ENCODE data around the gene KLHDC3.

The KLHDC3 gene

GRCh38 chr6:43054206-43054943 is 40.3 kb downstream of the KLHDC3 start:
- peaks cover 12% of the 10 kb centered on the region for H3K36me3 ChIP-seq (ENCODE audit: control insufficient read depth, insufficient read depth, low read length)
- H3K27ac ChIP-seq (ENCODE audit: low read length) = no peak overlapping the region
- no peak overlapping the region for H3K4me3 ChIP-seq (ENCODE audit: low read length)
- H3K4me1 ChIP-seq (ENCODE audit: control insufficient read depth, insufficient read depth, low read length) = 0 out of 2 replicates have a peak, but pooled peaks cover 1% of the 10 kb centered on the region
- H3K27me3 ChIP-seq (ENCODE audit: control insufficient read depth, insufficient read depth, low read length) = no peaks in the 10 kb centered on the region
- H3K9me3 ChIP-seq (ENCODE audit: control insufficient read depth, insufficient read depth, low read length) = no peaks in the 10 kb centered on the region
- no CpG with 5 or more reads among the region's 17 CpGs for WGBS (ENCODE audit: insufficient coverage, insufficient read length)
- DNase-seq (ENCODE audit: low read depth, low spot score) = no peak

DNA sequence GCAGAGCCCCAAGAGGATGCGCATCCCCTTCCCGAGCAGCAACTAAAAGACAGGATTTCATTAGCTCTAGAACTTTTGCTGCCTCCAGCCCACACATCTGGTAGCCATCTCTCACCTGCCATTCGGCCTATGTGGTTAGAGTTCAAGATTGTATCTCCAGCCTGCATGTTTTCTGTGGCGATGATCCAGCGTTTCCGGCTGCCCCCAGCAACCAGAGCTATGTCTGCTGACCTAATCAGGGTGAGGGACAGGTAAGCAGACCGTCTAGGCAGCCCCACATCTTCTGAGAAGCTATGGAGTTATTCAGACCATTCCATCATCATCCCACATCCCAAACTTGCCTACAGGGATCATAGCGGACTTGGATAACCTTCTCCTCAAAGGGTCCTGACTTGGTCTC is 41.9 kb downstream of the KLHDC3 start:
- H3K27ac ChIP-seq (ENCODE audit: low read length) = no peak overlapping the region
- no CpG with 5 or more reads among the region's 8 CpGs for WGBS (ENCODE audit: insufficient coverage, insufficient read length)
- DNase-seq (ENCODE audit: low read depth, low spot score) = no peak
- no peak overlapping the region for H3K4me3 ChIP-seq (ENCODE audit: low read length)
- H3K9me3 ChIP-seq (ENCODE audit: control insufficient read depth, insufficient read depth, low read length) = no peaks in the 10 kb centered on the region
- H3K36me3 ChIP-seq (ENCODE audit: control insufficient read depth, insufficient read depth, low read length) = peaks cover 6% of the 10 kb centered on the region; the same call in 1 of the 2 replicates
- H3K4me1 ChIP-seq (ENCODE audit: control insufficient read depth, insufficient read depth, low read length) = 0 out of 2 replicates have a peak, but pooled peaks cover 1% of the 10 kb centered on the region
- H3K27me3 ChIP-seq (ENCODE audit: control insufficient read depth, insufficient read depth, low read length) = no peaks in the 10 kb centered on the region

- H3K36me3 ChIP-seq (ENCODE audit: control insufficient read depth, insufficient read depth, low read length) = 0 out of 2 replicates have a peak, but pooled peaks cover 3% of the 10 kb centered on the region
- no peak for DNase-seq (ENCODE audit: low read depth, low spot score)
- no peak overlapping the region for H3K27ac ChIP-seq (ENCODE audit: low read length)
- no peaks in the 10 kb centered on the region for H3K27me3 ChIP-seq (ENCODE audit: control insufficient read depth, insufficient read depth, low read length)
- no CpG with 5 or more reads among the region's 1 CpG for WGBS (ENCODE audit: insufficient coverage, insufficient read length)
- peak overlapping the region; percentile 56; the same call in 1 of the 2 replicates for H3K4me3 ChIP-seq (ENCODE audit: low read length)
- no peaks in the 10 kb centered on the region for H3K4me1 ChIP-seq (ENCODE audit: control insufficient read depth, insufficient read depth, low read length)
- H3K9me3 ChIP-seq (ENCODE audit: control insufficient read depth, insufficient read depth, low read length) = no peaks in the 10 kb centered on the region
Observed at GRCh38 chr6:43058531-43058930, 44.5 kb downstream of the KLHDC3 start.

GRCh38 chr6:43059168-43060033 is 45.4 kb downstream of the KLHDC3 start, which contains the start of the genes KLC4 and MRPL2:
KLC4 (plus strand) TSS chr6:43059631; CDS start chr6:43061336, 1,705 bp downstream.
MRPL2 (minus strand) TSS chr6:43059434; CDS start chr6:43059381, 53 bp downstream.
- H3K4me3 ChIP-seq (ENCODE audit: low read length) = peak within 1 kb of the TSS; percentile 62
- H3K27ac ChIP-seq (ENCODE audit: low read length) = no peak within 1 kb of the TSS
- no peaks in the 10 kb centered on the region for H3K9me3 ChIP-seq (ENCODE audit: control insufficient read depth, insufficient read depth, low read length)
- DNase-seq (ENCODE audit: low read depth, low spot score) = peak; percentile 95
- no CpG with 5 or more reads among the region's 64 CpGs for WGBS (ENCODE audit: insufficient coverage, insufficient read length)
- H3K27me3 ChIP-seq (ENCODE audit: control insufficient read depth, insufficient read depth, low read length) = no peaks in the 10 kb centered on the region
- H3K4me1 ChIP-seq (ENCODE audit: control insufficient read depth, insufficient read depth, low read length) = no peaks in the 10 kb centered on the region
- H3K36me3 ChIP-seq (ENCODE audit: control insufficient read depth, insufficient read depth, low read length) = 0 out of 2 replicates have a peak, but pooled peaks cover 3% of the 10 kb centered on the region

DNA sequence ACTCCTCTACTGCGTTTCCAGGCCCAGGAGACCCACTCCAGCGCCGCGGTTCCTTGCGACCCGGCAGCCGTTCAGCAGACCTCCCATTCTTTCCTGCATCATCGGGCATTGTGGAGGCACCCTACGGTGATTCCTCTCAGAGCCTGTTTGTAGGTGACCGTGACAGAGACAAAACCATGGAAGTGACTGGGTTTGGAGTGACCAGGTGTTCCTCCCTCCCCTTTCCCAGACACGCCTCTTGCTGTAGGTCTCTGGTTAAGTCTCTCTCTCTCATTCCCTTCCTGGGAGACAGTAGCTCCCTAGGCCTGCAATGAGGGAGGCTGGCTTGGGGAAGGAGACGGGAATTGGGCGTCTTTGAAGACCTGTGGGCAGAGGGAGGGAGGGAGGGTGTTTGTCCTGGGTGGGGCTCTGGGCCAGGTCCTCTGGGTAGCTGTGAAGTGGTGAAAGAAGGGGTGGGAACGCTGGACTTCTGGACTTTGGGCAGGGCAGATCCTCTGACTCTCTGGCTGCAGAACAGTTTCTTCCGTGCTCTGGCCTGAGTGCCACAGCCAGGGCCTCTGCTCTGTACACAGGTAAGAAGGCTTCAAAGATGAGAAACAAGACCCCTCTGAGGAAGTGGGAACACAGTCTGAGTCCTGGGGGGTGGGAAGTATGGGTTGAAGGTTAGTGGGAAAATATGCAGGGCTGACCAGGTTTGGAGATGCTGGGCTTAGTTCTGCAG is 46.1 kb downstream of the KLHDC3 start:
- H3K27ac ChIP-seq (ENCODE audit: low read length) = no peak overlapping the region
- H3K27me3 ChIP-seq (ENCODE audit: control insufficient read depth, insufficient read depth, low read length) = no peaks in the 10 kb centered on the region
- WGBS (ENCODE audit: insufficient coverage, insufficient read length) = no CpG with 5 or more reads among the region's 15 CpGs
- peak overlapping the region; percentile 62; the same call in 1 of the 2 replicates for H3K4me3 ChIP-seq (ENCODE audit: low read length)
- no peak for DNase-seq (ENCODE audit: low read depth, low spot score)
- H3K9me3 ChIP-seq (ENCODE audit: control insufficient read depth, insufficient read depth, low read length) = no peaks in the 10 kb centered on the region
- H3K4me1 ChIP-seq (ENCODE audit: control insufficient read depth, insufficient read depth, low read length) = no peaks in the 10 kb centered on the region
- 0 out of 2 replicates have a peak, but pooled peaks cover 3% of the 10 kb centered on the region for H3K36me3 ChIP-seq (ENCODE audit: control insufficient read depth, insufficient read depth, low read length)

DNA sequence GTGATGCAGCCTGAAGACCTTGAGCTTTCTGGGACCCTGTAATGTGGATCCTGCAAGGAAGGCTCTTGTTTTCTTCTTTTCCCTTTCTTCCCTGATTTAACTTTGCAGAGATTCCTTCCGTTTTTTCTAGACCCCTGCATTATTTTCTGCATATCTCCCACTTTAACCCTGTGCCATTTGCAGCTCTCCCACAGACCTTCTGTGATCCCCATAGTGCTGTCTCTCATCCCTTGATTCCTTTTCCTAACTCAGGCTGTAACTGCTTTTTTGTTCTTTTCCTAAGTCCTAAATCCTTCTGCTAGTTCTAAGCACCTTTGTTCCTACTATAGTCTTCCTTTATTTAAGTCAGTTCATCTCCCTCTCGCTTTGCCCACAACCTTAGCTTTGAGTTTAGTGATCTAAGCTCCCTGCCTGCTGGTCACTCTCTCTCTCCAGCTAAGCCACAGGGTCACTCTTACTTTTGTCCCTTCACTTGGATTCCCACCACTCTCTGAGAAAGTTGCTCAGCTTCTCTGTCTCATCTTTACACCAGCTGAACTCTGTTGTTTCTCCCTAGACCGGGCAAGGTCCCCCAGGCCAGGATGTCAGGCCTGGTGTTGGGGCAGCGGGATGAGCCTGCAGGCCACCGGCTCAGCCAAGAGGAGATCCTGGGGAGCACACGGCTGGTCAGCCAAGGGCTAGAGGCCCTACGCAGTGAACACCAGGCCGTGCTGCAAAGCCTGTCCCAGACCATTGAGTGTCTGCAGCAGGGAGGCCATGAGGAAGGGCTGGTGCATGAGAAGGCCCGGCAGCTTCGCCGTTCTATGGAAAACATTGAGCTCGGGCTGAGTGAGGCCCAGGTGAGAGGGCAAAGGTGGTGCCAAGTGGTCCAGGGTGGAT is 46.9 kb downstream of the KLHDC3 start:
- Histone ChIP-seq H3K27ac (ENCODE audit: low read length) (no peak overlapping the region), H3K27me3 (ENCODE audit: control insufficient read depth, insufficient read depth, low read length) (no peaks in the 10 kb centered on the region), H3K4me1 (ENCODE audit: control insufficient read depth, insufficient read depth, low read length) (no peaks in the 10 kb centered on the region), H3K9me3 (ENCODE audit: control insufficient read depth, insufficient read depth, low read length) (no peaks in the 10 kb centered on the region), H3K36me3 (ENCODE audit: control insufficient read depth, insufficient read depth, low read length) (0 out of 2 replicates have a peak, but pooled peaks cover 3% of the 10 kb centered on the region), H3K4me3 (ENCODE audit: low read length) (no peak overlapping the region)
- no CpG with 5 or more reads among the region's 12 CpGs for WGBS (ENCODE audit: insufficient coverage, insufficient read length)
- DNase-seq (ENCODE audit: low read depth, low spot score) = no peak

DNA sequence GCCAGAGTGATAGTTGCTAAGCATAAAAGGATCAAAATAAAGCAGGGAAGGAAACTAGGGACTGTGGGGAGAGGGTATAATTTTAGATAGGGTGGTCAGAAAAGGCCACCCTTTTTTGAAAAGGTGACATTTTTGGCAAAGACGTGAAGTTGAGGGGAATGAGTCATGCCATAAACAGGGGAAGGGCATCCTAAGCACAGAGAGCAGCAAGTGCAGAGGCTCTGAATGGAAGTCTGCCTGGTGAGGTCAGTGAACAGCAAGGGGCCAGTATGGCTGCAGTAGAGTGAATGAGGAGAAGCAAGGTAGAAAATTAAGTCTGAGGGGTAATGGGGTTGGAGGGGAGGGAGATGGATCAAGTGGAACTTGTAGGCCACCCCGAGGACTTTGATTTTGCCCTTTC is 47.8 kb downstream of the KLHDC3 start:
- Histone ChIP-seq H3K4me1 (ENCODE audit: control insufficient read depth, insufficient read depth, low read length) (no peaks in the 10 kb centered on the region), H3K36me3 (ENCODE audit: control insufficient read depth, insufficient read depth, low read length) (peaks cover 4% of the 10 kb centered on the region; the same call in 1 of the 2 replicates), H3K27me3 (ENCODE audit: control insufficient read depth, insufficient read depth, low read length) (no peaks in the 10 kb centered on the region), H3K4me3 (ENCODE audit: low read length) (no peak overlapping the region), H3K27ac (ENCODE audit: low read length) (no peak overlapping the region), H3K9me3 (ENCODE audit: control insufficient read depth, insufficient read depth, low read length) (no peaks in the 10 kb centered on the region)
- DNase-seq (ENCODE audit: low read depth, low spot score) = no peak
- WGBS (ENCODE audit: insufficient coverage, insufficient read length) = no CpG with 5 or more reads among the region's 2 CpGs

DNA sequence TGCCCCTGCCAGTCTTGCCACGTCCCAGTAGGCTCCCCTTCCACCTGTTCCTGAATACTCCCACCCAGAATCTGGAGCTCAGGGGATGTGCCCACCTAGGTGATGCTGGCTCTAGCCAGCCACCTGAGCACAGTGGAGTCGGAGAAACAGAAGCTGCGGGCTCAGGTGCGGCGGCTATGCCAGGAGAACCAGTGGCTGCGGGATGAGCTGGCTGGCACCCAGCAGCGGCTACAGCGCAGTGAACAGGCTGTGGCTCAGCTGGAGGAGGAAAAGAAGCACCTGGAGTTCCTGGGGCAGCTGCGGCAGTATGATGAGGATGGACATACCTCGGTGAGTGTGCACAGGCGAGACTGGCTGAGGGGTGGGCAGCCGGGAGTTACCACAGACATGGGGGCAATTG is 48.8 kb downstream of the KLHDC3 start:
- no peak for DNase-seq (ENCODE audit: low read depth, low spot score)

GRCh38 chr6:43070028-43070632 is 56.1 kb downstream of the KLHDC3 start:
- no peak overlapping the region for H3K27ac ChIP-seq (ENCODE audit: low read length)
- WGBS (ENCODE audit: insufficient coverage, insufficient read length) = no CpG with 5 or more reads among the region's 6 CpGs

More for the DNA sequence above, 48.8 kb downstream of the KLHDC3 start:
- H3K36me3 ChIP-seq (ENCODE audit: control insufficient read depth, insufficient read depth, low read length) = peaks cover 4% of the 10 kb centered on the region; the same call in 1 of the 2 replicates
- no peak overlapping the region for H3K27ac ChIP-seq (ENCODE audit: low read length)
- H3K27me3 ChIP-seq (ENCODE audit: control insufficient read depth, insufficient read depth, low read length) = no peaks in the 10 kb centered on the region
- H3K4me1 ChIP-seq (ENCODE audit: control insufficient read depth, insufficient read depth, low read length) = no peaks in the 10 kb centered on the region
- H3K9me3 ChIP-seq (ENCODE audit: control insufficient read depth, insufficient read depth, low read length) = no peaks in the 10 kb centered on the region
- H3K4me3 ChIP-seq (ENCODE audit: low read length) = no peak overlapping the region
- no CpG with 5 or more reads among the region's 12 CpGs for WGBS (ENCODE audit: insufficient coverage, insufficient read length)

More at GRCh38 chr6:43070028-43070632, 56.1 kb downstream of the KLHDC3 start:
- peaks cover 2% of the 10 kb centered on the region for H3K4me1 ChIP-seq (ENCODE audit: control insufficient read depth, insufficient read depth, low read length)
- H3K4me3 ChIP-seq (ENCODE audit: low read length) = no peak overlapping the region
- no peaks in the 10 kb centered on the region for H3K27me3 ChIP-seq (ENCODE audit: control insufficient read depth, insufficient read depth, low read length)
- DNase-seq (ENCODE audit: low read depth, low spot score) = no peak
- peaks cover 4% of the 10 kb centered on the region for H3K36me3 ChIP-seq (ENCODE audit: control insufficient read depth, insufficient read depth, low read length)
- H3K9me3 ChIP-seq (ENCODE audit: control insufficient read depth, insufficient read depth, low read length) = no peaks in the 10 kb centered on the region

Measured in iPS DF 6.9 (cell line).